Thyroid gland (tissue), 4 donors: Measurements from ENCODE around the gene KCTD8. TPM values are rescaled to one million over a fixed set of nuclear protein-coding genes. Genes with fewer than 3 reads are reported as not detected.

Source experiments
- DNase-seq, 2 donors: peaks; one replicate each; pipeline ENCODE4 v3.0.0-alpha.2; 2019
- H3K27ac ChIP-seq, 3 donors: fragments of 200-600 bp; sonication (generic); 1 replicate in 2 of 3; 2 replicates in 1 of 3; pipeline ENCODE4 v1.5.1; 2016 to 2019; ENCODE audit warnings: mild to moderate bottlenecking in 1 of 3, moderate library complexity in 1 of 3
- H3K27me3 ChIP-seq: fragments of 200-600 bp; sonication (generic); one replicate; pipeline ENCODE4 v1.5.1; 2019
- H3K36me3 ChIP-seq, 2 donors: fragments of 200-600 bp; sonication (generic); one replicate each; pipeline ENCODE4 v1.5.1; 2016 to 2019
- H3K4me1 ChIP-seq, 2 donors: fragments of 200-600 bp; sonication (generic); one replicate each; pipeline ENCODE4 v1.5.1; 2017 to 2019
- H3K4me3 ChIP-seq, 3 donors: fragments of 200-600 bp; sonication (generic); replicated peaks in 1 of 3; 1 replicate in 2 of 3; 2 replicates in 1 of 3; pipeline ENCODE4 v1.5.1; 2016; ENCODE audit warnings: mild to moderate bottlenecking in 1 of 3
- H3K9me3 ChIP-seq: fragments of 200-600 bp; sonication (generic); one replicate; pipeline ENCODE4 v1.5.1; 2017
- CTCF ChIP-seq, 6 experiments: fragments of 200-600 bp in 3 of 6; fragments of 450-650 bp in 3 of 6; sonication (generic) in 3 of 6; IDR thresholded peaks; one replicate each; pipeline ENCODE4 v1.5.1; 2016 to 2019; ENCODE audit warnings: antibody characterized with exemption in 6 of 6, mild to moderate bottlenecking in 2 of 6, inconsistent platforms in 1 of 6, moderate library complexity in 1 of 6
- POLR2A ChIP-seq, 2 donors: fragments of 450-650 bp; IDR thresholded peaks; one replicate each; pipeline ENCODE4 v1.6.1; 2017; ENCODE audit warnings: antibody characterized with exemption in 2 of 2, mild to moderate bottlenecking in 2 of 2, moderate library complexity in 1 of 2
- WGBS, 2 donors: methylation state at CpG; one replicate each; pipeline ENCODE4 v1.1.5; 2017; 5-methylcytosine and 5-hydroxymethylcytosine counted together
- intact Hi-C: fragments of 100-400 bp; cut with DNase I; formaldehyde crosslinking; loops from one replicate; pipeline ENCODE4 v1.15.1; 2023
- total RNA-seq, 4 donors: library from RNA; depleted of rRNA; stranded (reverse); fragments of >200 nt; gene quantifications; one replicate each; pipeline ENCODE4 v1.2.3, GENCODE V29; 2016

KCTD8 gene
- total RNA-seq, 4 donors from 2014 or later, result 5.8 to 16.8 (median 16.0) TPM

GRCh38 chr4:44342800-44343199 lies 105.8 kb downstream of the KCTD8 start:
- no peak for TF ChIP-seq CTCF (IDR thresholded peaks at IDR 0.05)
- WGBS, 2 donors, result 78 to 81% methylated on average over 1 of the region's 1 CpG
- Histone ChIP-seq H3K9me3 (no peaks in the 10 kb centered on the region), H3K36me3 (no peaks in the 10 kb centered on the region), H3K4me3 (no peak overlapping the region), H3K27me3 (no peaks in the 10 kb centered on the region), H3K27ac (no peak overlapping the region), H3K4me1 (no peaks in the 10 kb centered on the region)
- intact Hi-C loops, result no loop called here
- no peak for DNase-seq

GRCh38 chr4:44326741-44327140 lies 121.9 kb downstream of the KCTD8 start:
- DNase-seq, result no peak

GRCh38 chr4:44320833-44321232 lies 127.8 kb downstream of the KCTD8 start:
- WGBS, 2 donors, result 35 to 47% methylated on average over 2 of the region's 2 CpGs
- H3K27me3 ChIP-seq, result no peaks in the 10 kb centered on the region
- no peak overlapping the region for H3K4me3 ChIP-seq
- TF ChIP-seq CTCF (IDR thresholded peaks at IDR 0.05) (no peak), POLR2A (IDR thresholded peaks at IDR 0.05) (no peak)
- H3K9me3 ChIP-seq, result no peaks in the 10 kb centered on the region
- intact Hi-C loops, result no loop called here
- no peaks in the 10 kb centered on the region for H3K36me3 ChIP-seq
- H3K27ac ChIP-seq, result no peak overlapping the region
- H3K4me1 ChIP-seq, result no peaks in the 10 kb centered on the region
- no peak for DNase-seq

More at GRCh38 chr4:44326741-44327140, 121.9 kb downstream of the KCTD8 start:
- TF ChIP-seq CTCF (IDR thresholded peaks at IDR 0.05) (no peak), POLR2A (IDR thresholded peaks at IDR 0.05) (no peak)
- Histone ChIP-seq H3K4me3 (no peak overlapping the region), H3K4me1 (no peaks in the 10 kb centered on the region), H3K36me3 (no peaks in the 10 kb centered on the region), H3K9me3 (no peaks in the 10 kb centered on the region), H3K27ac (no peak overlapping the region), H3K27me3 (no peaks in the 10 kb centered on the region)
- intact Hi-C loops, result no loop called here
- 33% methylated on average over 2 of the region's 2 CpGs for WGBS, 2 donors

- H3K4me3 ChIP-seq, result no peak overlapping the region
- 85 to 94% methylated on average over 3 of the region's 3 CpGs for WGBS, 2 donors
- H3K27me3 ChIP-seq, result no peaks in the 10 kb centered on the region
- H3K36me3 ChIP-seq, result no peaks in the 10 kb centered on the region
- no peaks in the 10 kb centered on the region for H3K4me1 ChIP-seq
- H3K27ac ChIP-seq, result no peak overlapping the region
- H3K9me3 ChIP-seq, result no peaks in the 10 kb centered on the region
- TF ChIP-seq CTCF (IDR thresholded peaks at IDR 0.05) (no peak), POLR2A (IDR thresholded peaks at IDR 0.05) (no peak)
- no peak for DNase-seq
- intact Hi-C loops, result no loop called here
Observed at GRCh38 chr4:44319129-44319528, 129.5 kb downstream of the KCTD8 start.

GRCh38 chr4:44313702-44314101 lies 134.9 kb downstream of the KCTD8 start:
- no peaks in the 10 kb centered on the region for H3K36me3 ChIP-seq

More at GRCh38 chr4:44313702-44314101, 134.9 kb downstream of the KCTD8 start:
- WGBS, 2 donors, result 84 to 88% methylated on average over 1 of the region's 1 CpG
- H3K9me3 ChIP-seq, result no peaks in the 10 kb centered on the region
- no peak overlapping the region for H3K4me3 ChIP-seq
- no peaks in the 10 kb centered on the region for H3K4me1 ChIP-seq
- H3K27me3 ChIP-seq, result no peaks in the 10 kb centered on the region
- TF ChIP-seq CTCF (IDR thresholded peaks at IDR 0.05) (no peak), POLR2A (IDR thresholded peaks at IDR 0.05) (no peak)
- H3K27ac ChIP-seq, result no peak overlapping the region
- no peak for DNase-seq
- intact Hi-C loops, result no loop called here
